Nephron (organoid): ENCODE results near the gene SELENOF.

Source experiments
- H3K27ac Mint-ChIP-seq, 3 experiments: 2 replicates each; pipeline ENCODE4 v1.8.0; 2020; ENCODE audit warnings: mixed read lengths in 3 of 3, mild to moderate bottlenecking in 2 of 3, moderate library complexity in 1 of 3
- H3K27me3 Mint-ChIP-seq: 2 replicates; pipeline ENCODE4 v1.8.0; 2021; ENCODE audit warnings: low read depth, mild to moderate bottlenecking, moderate library complexity, mixed read lengths
- H3K36me3 Mint-ChIP-seq: 2 replicates; pipeline ENCODE4 v1.8.0; 2020; ENCODE audit warnings: low read depth, mixed read lengths
- H3K4me1 Mint-ChIP-seq: 2 replicates; pipeline ENCODE4 v1.8.0; 2020; ENCODE audit warnings: mixed read lengths
- H3K4me3 Mint-ChIP-seq, 3 experiments: 2 replicates each; pipeline ENCODE4 v1.8.0; 2020; ENCODE audit warnings: mild to moderate bottlenecking in 3 of 3, mixed read lengths in 3 of 3, moderate library complexity in 2 of 3
- H3K9me3 Mint-ChIP-seq: 2 replicates; pipeline ENCODE4 v1.8.0; 2020; ENCODE audit warnings: mixed read lengths
- TF ChIP-seq, protein P1 (sequence below), 3 experiments: fragments of 200-600 bp; sonication (generic); IDR thresholded peaks; one replicate each; pipeline ENCODE4 v1.5.0; 2021; ENCODE audit warnings: antibody characterized with exemption in 3 of 3; ENCODE audit not compliant: unreplicated experiment in 3 of 3

SELENOF gene

DNA sequence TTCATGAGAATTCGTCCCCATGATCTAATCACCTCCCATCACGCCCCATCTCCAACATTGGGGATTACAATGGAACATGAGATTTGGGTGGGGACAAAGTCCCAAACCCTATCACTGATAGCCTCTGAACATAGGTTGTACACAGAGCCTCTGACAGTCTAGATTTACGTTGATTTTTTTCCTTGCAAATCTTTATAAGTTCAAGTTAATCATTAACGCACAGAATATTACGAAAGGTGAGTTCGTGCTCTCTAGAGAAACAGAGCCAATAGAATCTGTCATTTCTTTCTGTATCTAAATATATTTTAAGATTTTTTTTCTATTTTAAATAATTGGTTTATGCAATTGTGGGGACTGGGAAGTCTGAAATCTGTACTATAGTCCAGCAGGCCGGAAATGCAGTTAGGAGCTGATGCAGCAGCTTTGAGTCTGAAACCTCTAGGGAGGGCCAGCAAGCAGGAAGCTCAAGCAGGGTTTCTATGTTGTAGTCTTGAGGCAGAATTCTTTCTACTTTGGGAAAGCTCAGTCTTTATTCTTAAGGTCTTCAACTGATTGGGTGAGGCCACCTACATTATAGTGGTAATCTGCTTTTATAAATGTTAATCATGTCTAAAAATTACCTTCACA is 61.0 kb downstream of the SELENOF start:
- Mint-ChIP-seq H3K4me3 (no peak overlapping the region), H3K4me1 (peaks cover 6% of the 10 kb centered on the region), H3K27me3 (peaks cover 3% of the 10 kb centered on the region), H3K9me3 (no peaks in the 10 kb centered on the region), H3K27ac (no peak overlapping the region), H3K36me3 (no peaks in the 10 kb centered on the region)
- TF ChIP-seq, protein P1, sequence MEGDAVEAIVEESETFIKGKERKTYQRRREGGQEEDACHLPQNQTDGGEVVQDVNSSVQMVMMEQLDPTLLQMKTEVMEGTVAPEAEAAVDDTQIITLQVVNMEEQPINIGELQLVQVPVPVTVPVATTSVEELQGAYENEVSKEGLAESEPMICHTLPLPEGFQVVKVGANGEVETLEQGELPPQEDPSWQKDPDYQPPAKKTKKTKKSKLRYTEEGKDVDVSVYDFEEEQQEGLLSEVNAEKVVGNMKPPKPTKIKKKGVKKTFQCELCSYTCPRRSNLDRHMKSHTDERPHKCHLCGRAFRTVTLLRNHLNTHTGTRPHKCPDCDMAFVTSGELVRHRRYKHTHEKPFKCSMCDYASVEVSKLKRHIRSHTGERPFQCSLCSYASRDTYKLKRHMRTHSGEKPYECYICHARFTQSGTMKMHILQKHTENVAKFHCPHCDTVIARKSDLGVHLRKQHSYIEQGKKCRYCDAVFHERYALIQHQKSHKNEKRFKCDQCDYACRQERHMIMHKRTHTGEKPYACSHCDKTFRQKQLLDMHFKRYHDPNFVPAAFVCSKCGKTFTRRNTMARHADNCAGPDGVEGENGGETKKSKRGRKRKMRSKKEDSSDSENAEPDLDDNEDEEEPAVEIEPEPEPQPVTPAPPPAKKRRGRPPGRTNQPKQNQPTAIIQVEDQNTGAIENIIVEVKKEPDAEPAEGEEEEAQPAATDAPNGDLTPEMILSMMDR (IDR thresholded peaks at IDR 0.05; ENCODE audit: unreplicated experiment in 3 of 3): no peak

DNA sequence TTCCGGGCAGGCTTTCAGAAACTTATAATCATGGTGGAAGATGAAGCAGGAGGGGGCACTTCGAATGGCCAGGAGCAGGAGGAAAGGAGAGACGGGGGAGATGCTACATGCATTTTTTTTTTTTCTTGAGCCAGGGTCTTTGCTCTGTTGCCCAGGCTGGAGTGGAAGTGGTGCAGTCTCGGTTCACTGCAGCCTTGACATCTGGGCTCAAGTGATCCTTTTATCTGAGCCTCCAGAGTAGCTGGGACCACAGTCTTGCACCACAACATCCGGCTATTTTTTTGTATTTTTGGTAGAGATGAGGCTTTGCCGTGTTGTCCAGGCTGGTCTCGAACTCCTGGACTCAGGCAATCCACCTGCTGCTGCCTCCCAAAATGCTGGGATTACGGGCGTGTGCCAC is 61.6 kb downstream of the SELENOF start:
- TF ChIP-seq, protein P1 (IDR thresholded peaks at IDR 0.05; ENCODE audit: unreplicated experiment in 3 of 3): no peak
- H3K9me3 Mint-ChIP-seq: no peaks in the 10 kb centered on the region
- H3K36me3 Mint-ChIP-seq: no peaks in the 10 kb centered on the region
- peaks cover 3% of the 10 kb centered on the region for H3K27me3 Mint-ChIP-seq
- H3K4me3 Mint-ChIP-seq: no peak overlapping the region
- peaks cover 6% of the 10 kb centered on the region for H3K4me1 Mint-ChIP-seq
- H3K27ac Mint-ChIP-seq: no peak overlapping the region

DNA sequence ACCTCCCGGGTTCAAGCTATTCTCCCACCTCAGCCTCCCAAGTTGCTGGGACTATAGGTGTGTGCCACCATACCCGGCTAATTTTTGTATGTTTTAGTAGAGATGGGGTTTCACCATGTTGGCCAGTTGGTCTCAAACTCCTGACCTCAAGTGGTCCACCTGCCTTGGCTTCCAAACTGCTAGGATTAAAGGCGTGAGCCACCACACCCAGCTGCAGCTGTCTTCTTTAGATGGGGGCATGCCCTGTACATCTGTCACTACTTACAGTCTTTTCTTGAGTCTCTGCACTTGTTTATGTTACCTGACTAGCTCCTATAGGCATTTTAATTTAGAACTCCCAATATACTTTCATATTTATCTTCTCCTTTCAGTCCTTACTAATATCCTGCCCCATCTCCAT is 64.2 kb downstream of the SELENOF start:
- H3K4me3 Mint-ChIP-seq: no peak overlapping the region
- peaks cover 6% of the 10 kb centered on the region for H3K4me1 Mint-ChIP-seq
- TF ChIP-seq, protein P1 (IDR thresholded peaks at IDR 0.05; ENCODE audit: unreplicated experiment in 3 of 3): no peak
- no peaks in the 10 kb centered on the region for H3K36me3 Mint-ChIP-seq
- H3K9me3 Mint-ChIP-seq: no peaks in the 10 kb centered on the region
- peaks cover 3% of the 10 kb centered on the region for H3K27me3 Mint-ChIP-seq
- H3K27ac Mint-ChIP-seq: no peak overlapping the region

DNA sequence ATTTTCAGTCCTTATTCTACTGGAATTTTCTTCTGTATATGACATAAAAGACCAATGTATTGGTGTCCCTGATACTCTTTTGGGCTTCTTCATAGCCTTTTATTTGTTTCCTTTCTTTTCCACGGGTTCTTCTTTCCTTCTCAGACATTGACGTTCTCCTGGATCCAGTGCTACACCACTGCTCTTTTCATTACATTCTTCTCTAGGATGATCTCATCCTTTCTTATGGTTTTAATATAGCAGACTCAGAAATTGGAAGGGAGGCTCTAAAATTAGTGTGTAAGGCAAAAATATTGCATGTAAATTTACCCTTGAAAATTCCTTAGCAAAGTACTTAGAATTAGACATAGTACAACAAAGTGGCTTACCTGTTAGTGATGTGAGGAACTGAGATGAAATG is 65.3 kb downstream of the SELENOF start:
- TF ChIP-seq, protein P1 (IDR thresholded peaks at IDR 0.05; ENCODE audit: unreplicated experiment in 3 of 3): no peak
- Mint-ChIP-seq H3K27me3 (peaks cover 3% of the 10 kb centered on the region), H3K27ac (no peak overlapping the region), H3K4me3 (no peak overlapping the region), H3K36me3 (no peaks in the 10 kb centered on the region), H3K4me1 (peaks cover 6% of the 10 kb centered on the region), H3K9me3 (no peaks in the 10 kb centered on the region)

DNA sequence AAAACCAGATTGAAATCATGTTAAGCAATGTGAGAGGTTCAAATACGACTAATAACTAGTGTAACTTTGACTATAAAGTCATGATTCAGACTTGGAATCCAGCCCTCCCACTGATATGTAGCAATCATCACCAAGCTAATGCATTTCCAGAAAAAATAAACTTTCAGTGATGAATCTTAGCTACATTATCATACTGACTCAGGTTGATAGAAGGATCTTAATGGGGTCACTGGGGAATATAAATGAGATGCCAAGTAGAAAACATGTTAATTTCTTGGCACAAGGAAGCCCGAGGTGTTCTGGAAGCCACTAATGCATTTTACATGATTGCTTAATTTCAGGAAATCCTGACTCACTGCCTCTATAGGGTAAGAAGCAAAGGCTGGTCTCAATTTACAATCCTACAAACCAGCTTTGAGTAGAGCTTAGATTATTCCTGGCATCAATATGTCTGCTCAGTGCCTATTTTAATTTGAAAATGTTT is 67.7 kb downstream of the SELENOF start:
- Mint-ChIP-seq H3K4me1 (peaks cover 6% of the 10 kb centered on the region), H3K9me3 (no peaks in the 10 kb centered on the region), H3K4me3 (no peak overlapping the region), H3K27ac (no peak overlapping the region), H3K36me3 (no peaks in the 10 kb centered on the region), H3K27me3 (peaks cover 3% of the 10 kb centered on the region)
- TF ChIP-seq, protein P1 (IDR thresholded peaks at IDR 0.05; ENCODE audit: unreplicated experiment in 3 of 3): no peak

DNA sequence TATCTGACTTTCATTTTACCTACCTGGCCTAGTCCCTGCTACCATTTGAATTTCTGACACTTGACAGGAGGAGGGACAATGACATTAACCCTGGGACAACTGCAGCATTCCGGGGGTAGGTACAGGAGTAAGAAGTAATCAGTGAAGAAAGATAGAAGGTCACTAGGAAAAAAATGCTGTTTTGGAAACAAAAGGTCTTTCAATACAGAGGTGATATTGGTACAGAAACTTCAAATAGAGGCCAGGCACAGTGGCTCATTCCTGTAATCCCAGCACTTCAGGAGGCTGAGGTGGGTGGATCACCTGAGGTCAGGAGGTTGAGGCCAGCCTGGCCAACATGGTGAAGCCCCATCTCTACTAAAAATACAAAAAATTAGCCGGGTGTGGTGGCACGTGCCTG is 68.4 kb downstream of the SELENOF start:
- Mint-ChIP-seq H3K27ac (no peak overlapping the region), H3K4me3 (no peak overlapping the region), H3K27me3 (peaks cover 3% of the 10 kb centered on the region), H3K9me3 (no peaks in the 10 kb centered on the region), H3K4me1 (peaks cover 6% of the 10 kb centered on the region), H3K36me3 (no peaks in the 10 kb centered on the region)
- TF ChIP-seq, protein P1 (IDR thresholded peaks at IDR 0.05; ENCODE audit: unreplicated experiment in 3 of 3): no peak
